ENCODE data around the gene CDH22. TPM values are rescaled to one million over a fixed set of nuclear protein-coding genes. Genes with fewer than 3 reads are reported as not detected.
A peak's percentile ranks its signal among the peaks of the same experiment; 100 is the strongest.

CDH22 gene
- total and polyA plus RNA-seq, 9 of the 15 experiments (the other 6 are each of a cell fraction or from before 2014, with no cell fraction given): 0.07 to 0.08 TPM; not detected in 7

DNA sequence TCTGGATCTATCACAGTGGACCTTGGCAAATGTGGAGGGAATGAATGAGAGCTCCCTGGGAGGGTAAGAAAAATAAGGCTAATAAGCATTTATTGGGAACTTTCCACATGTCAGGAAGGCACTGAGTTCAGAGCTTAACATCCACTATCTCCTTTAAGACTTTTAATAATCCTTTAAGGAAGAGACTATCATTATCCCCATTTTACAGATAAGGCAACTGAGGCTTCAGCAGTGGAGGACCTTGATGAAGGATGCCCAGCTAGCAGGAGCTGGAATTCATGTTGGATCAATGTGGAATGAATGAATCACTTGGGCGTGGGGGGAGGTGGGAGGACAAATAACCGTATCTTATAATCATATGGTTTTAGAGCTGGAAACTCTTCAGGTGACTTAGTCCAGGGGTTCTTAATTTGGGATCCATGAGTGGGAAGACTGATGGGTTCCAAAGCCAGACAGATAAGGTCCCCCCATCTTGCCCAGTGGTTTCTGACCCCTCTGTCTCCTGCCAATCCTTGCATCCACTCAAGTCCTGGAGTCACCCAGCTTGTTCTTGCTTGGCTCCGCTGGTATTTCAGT lies 135.2 kb downstream of the CDH22 start (continued):
- TF ChIP-seq, protein P1, sequence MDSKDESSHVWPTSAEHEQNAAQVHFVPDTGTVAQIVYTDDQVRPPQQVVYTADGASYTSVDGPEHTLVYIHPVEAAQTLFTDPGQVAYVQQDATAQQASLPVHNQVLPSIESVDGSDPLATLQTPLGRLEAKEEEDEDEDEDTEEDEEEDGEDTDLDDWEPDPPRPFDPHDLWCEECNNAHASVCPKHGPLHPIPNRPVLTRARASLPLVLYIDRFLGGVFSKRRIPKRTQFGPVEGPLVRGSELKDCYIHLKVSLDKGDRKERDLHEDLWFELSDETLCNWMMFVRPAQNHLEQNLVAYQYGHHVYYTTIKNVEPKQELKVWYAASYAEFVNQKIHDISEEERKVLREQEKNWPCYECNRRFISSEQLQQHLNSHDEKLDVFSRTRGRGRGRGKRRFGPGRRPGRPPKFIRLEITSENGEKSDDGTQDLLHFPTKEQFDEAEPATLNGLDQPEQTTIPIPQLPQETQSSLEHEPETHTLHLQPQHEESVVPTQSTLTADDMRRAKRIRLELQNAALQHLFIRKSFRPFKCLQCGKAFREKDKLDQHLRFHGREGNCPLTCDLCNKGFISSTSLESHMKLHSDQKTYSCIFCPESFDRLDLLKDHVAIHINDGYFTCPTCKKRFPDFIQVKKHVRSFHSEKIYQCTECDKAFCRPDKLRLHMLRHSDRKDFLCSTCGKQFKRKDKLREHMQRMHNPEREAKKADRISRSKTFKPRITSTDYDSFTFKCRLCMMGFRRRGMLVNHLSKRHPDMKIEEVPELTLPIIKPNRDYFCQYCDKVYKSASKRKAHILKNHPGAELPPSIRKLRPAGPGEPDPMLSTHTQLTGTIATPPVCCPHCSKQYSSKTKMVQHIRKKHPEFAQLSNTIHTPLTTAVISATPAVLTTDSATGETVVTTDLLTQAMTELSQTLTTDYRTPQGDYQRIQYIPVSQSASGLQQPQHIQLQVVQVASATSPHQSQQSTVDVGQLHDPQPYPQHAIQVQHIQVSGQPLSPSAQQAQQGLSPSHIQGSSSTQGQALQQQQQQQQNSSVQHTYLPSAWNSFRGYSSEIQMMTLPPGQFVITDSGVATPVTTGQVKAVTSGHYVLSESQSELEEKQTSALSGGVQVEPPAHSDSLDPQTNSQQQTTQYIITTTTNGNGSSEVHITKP (IDR thresholded peaks at IDR 0.05; ENCODE audit: partially characterized antibody): peak; percentile 8

DNA sequence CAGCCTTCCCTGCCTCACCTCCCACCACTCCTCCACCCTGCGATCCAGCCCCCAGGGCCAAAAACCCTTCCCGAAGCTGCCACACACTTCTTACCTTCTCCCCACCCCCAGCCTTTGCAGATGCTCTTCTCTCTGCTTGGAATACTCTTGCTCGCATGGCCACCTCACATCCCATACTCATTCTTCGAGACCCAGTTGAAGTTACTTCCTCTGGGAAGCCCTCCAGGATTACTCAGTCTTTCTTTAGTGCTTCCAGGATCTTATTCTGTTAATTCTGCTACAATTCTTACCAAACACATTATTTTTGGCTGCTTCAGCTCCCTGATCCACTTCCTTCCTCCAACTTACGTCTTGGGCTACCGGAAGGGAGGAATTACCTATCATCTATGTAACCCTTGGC lies 135.8 kb downstream of the CDH22 start:
- intact Hi-C loops (cut with micrococcal nuclease): loop anchor here (5.0 kb wide), 1 partner anchor 150 kb away; no protein-coding TSS in a partner anchor

More for the DNA sequence above, 135.8 kb downstream of the CDH22 start:
- TF ChIP-seq ZFP36 (IDR thresholded peaks at IDR 0.05; ENCODE audit: low read depth, low read length, partially characterized antibody) (peak; percentile 88), BRD4 (IDR thresholded peaks at IDR 0.05) (no peak), SMAD3 (CRISPR knock-in tag; conservative IDR thresholded peaks at IDR 0.05) (no peak)
- TF ChIP-seq, protein P2, sequence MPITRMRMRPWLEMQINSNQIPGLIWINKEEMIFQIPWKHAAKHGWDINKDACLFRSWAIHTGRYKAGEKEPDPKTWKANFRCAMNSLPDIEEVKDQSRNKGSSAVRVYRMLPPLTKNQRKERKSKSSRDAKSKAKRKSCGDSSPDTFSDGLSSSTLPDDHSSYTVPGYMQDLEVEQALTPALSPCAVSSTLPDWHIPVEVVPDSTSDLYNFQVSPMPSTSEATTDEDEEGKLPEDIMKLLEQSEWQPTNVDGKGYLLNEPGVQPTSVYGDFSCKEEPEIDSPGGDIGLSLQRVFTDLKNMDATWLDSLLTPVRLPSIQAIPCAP (CRISPR knock-in tag; IDR thresholded peaks at IDR 0.05; ENCODE audit: borderline replicate concordance): no peak
- no TSS peak for BruUV-seq (replicated peaks)
- in situ Hi-C loops (cut with MboI): no loop called here
- Histone ChIP-seq H3K4me3 (no peak overlapping the region), H2AFZ (ENCODE audit: low read depth, low read length) (no peak overlapping the region), H3K36me3 (ENCODE audit: control insufficient read depth, insufficient read depth, low read length) (no peaks in the 10 kb centered on the region), H3K9ac (ENCODE audit: insufficient read depth in 1 of 2, low read depth in 2 of 2, low read length in 2 of 2) (no peak overlapping the region), H3K4me2 (ENCODE audit: insufficient read depth, low read length) (no peak overlapping the region), H3K79me2 (ENCODE audit: control insufficient read depth, insufficient read depth, low read length) (no peaks in the 10 kb centered on the region), H3K9me1 (ENCODE audit: control insufficient read depth, insufficient read depth, low read length) (no peaks in the 10 kb centered on the region), H3K27ac (ENCODE audit: extremely low read depth, low read depth, low read length) (no peak overlapping the region), H3K27me3 (ENCODE audit: control insufficient read depth in 2 of 2, insufficient read depth in 2 of 2, low read length in 2 of 2) (peaks cover 21 to 64% of the 10 kb centered on the region in 2 experiments), H3K4me1 (replicated peaks in 1 of 2; ENCODE audit: control insufficient read depth in 2 of 2, insufficient read depth in 2 of 2, low read length in 2 of 2) (peaks cover 0 to 10% of the 10 kb centered on the region in 2 experiments; a peak in 1 of 5 replicates), H4K20me1 (replicated peaks; ENCODE audit: control insufficient read depth, insufficient read depth, low read length) (peaks cover 16% of the 10 kb centered on the region; the same call in 1 of the 2 replicates), H3K9me3 (replicated peaks; ENCODE audit: control insufficient read depth, insufficient read depth, low read depth, low read length) (no peaks in the 10 kb centered on the region)
- DNase-seq (ENCODE audit: extremely low read depth in 1 of 4, low spot score in 3 of 4) (no peak), FAIRE-seq (no peak), ATAC-seq (no peak)
- WGBS (ENCODE audit: insufficient coverage, low coverage, missing lambda C conversion rate): 2% methylated on average over 6 of the region's 6 CpGs
- CTCF ChIA-PET (ENCODE audit: low intra/inter-chr PET ratio): no interaction called here
- POLR2A ChIA-PET: interaction anchor here (0.6 to 1.4 kb wide), 3 partner anchors 13 to 143 kb away, joined by 3 read pairs; no protein-coding TSS in a partner anchor
